Measurements from ENCODE around the gene GCNT1.

DNA sequence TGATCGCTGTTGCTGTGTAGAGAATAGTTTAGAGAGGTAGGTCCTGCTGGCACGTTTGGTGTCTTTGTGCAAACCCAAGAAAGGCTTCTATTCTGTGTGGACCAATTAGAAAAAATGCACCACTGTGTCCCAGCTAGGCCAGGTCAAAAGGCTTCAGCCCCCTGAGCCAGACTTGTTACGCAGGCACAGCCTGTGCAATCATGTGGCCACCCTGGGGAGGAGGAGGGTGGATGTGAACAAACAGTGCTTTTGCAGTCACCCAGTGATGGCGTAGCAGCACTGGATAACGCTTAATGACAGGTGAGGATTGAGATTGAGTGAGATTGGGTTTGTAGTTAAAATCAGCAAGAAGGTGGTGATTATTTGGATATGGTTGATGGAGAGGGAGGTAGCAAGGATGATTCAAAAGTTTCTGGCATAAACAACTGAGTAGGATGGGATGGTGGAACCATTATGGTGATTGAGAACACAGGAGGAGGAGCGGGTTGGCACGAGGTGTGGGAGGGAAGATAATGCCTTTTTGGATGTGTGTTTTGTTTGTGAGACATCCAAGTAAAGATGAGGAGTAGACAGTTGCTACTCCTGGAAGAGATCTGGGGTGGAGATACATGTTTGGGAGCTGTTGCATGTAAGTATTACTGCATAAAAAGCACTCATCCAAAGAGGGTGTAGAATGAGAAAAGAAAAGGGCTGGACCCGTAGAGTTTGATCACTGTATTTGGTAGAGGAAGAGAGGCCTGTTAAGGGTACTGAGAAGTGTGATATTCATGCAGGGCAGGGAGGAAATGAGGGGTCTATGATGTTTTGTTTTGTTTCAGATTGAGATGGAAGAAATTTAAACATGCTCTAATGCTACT, 6.7 kb downstream of the GCNT1 start:
- TF ChIP-seq, protein P1, sequence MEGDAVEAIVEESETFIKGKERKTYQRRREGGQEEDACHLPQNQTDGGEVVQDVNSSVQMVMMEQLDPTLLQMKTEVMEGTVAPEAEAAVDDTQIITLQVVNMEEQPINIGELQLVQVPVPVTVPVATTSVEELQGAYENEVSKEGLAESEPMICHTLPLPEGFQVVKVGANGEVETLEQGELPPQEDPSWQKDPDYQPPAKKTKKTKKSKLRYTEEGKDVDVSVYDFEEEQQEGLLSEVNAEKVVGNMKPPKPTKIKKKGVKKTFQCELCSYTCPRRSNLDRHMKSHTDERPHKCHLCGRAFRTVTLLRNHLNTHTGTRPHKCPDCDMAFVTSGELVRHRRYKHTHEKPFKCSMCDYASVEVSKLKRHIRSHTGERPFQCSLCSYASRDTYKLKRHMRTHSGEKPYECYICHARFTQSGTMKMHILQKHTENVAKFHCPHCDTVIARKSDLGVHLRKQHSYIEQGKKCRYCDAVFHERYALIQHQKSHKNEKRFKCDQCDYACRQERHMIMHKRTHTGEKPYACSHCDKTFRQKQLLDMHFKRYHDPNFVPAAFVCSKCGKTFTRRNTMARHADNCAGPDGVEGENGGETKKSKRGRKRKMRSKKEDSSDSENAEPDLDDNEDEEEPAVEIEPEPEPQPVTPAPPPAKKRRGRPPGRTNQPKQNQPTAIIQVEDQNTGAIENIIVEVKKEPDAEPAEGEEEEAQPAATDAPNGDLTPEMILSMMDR (IDR thresholded peaks at IDR 0.05): no peak
- TF ChIP-seq ZFX (IDR thresholded peaks at IDR 0.05; ENCODE audit: borderline replicate concordance): no peak

Measured in 22Rv1 (cell line).